ENCODE measurements around the gene UROD.
"Not testable (repeated sequence)": the region's sequence is repeated elsewhere in the genome, so short reads cannot be mapped to it uniquely, and the experiment has no call there.

UROD gene

DNA sequence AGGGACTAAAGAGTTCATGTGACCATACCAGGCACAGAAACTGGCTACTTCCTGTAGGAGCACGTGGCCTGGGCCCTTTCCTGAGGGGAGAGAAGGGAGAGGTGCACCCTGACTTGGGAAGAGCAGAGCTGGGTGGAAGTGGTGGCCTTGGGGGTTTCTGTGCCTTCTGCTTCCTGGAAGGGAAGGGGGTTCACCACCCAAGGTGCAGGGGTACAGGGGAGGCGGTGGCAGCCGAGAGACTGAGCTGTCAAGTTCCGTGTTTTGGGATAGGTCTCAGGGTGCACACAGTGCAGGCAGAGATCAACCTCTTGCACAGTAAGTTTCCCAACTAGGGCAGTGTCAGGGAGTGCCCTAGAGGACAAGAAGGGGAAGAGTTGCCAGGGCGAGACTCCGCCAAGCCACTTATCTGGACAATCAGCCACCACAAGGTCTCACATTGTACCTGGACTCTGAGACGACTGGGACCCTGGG lies 11.0 kb upstream of the UROD start:
- ChIA-PET POLR2A (no interaction called here), CTCF (interaction anchor here (1.4 kb wide), 1 partner anchor 13 kb away, joined by 5 read pairs; no protein-coding TSS in a partner anchor)
- DNase-seq (ENCODE audit: low read depth, low spot score), result no peak
- TF ChIP-seq, protein P1, sequence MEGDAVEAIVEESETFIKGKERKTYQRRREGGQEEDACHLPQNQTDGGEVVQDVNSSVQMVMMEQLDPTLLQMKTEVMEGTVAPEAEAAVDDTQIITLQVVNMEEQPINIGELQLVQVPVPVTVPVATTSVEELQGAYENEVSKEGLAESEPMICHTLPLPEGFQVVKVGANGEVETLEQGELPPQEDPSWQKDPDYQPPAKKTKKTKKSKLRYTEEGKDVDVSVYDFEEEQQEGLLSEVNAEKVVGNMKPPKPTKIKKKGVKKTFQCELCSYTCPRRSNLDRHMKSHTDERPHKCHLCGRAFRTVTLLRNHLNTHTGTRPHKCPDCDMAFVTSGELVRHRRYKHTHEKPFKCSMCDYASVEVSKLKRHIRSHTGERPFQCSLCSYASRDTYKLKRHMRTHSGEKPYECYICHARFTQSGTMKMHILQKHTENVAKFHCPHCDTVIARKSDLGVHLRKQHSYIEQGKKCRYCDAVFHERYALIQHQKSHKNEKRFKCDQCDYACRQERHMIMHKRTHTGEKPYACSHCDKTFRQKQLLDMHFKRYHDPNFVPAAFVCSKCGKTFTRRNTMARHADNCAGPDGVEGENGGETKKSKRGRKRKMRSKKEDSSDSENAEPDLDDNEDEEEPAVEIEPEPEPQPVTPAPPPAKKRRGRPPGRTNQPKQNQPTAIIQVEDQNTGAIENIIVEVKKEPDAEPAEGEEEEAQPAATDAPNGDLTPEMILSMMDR (IDR thresholded peaks at IDR 0.05; ENCODE audit: insufficient read depth, low read length, missing control alignments), result no peak
- no peak overlapping the region for H3K4me3 ChIP-seq (ENCODE audit: low read depth, low read length)

- POLR2A ChIA-PET, result not testable (repeated sequence)
These were observed 10.5 kb upstream of the UROD start for GRCh38 chr1:45001576-45001975.

GRCh38 chr1:45002650-45003645 lies 9.1 kb upstream of the UROD start:
- TF ChIP-seq, protein P1 (IDR thresholded peaks at IDR 0.05; ENCODE audit: insufficient read depth, low read length, missing control alignments), result no peak
- CTCF ChIA-PET, result interaction anchor here (1.2 to 1.6 kb wide), 4 partner anchors 10 to 173 kb away, joined by 3 to 5 read pairs (median 4); partner anchors contain the start of gene UROD
- POLR2A ChIA-PET, result interaction anchor here (0.6 to 0.8 kb wide), 2 partner anchors 16 to 235 kb away, joined by 4 to 6 read pairs; partner anchors contain the start of gene EIF2B3
- no peak for DNase-seq (ENCODE audit: low read depth, low spot score)
- no peak overlapping the region for H3K4me3 ChIP-seq (ENCODE audit: low read depth, low read length)

More at GRCh38 chr1:45001576-45001975, 10.5 kb upstream of the UROD start:
- CTCF ChIA-PET, result interaction anchor here (1.4 kb wide), 1 partner anchor 12 kb away, joined by 5 read pairs; no protein-coding TSS in a partner anchor
- DNase-seq (ENCODE audit: low read depth, low spot score); H3K4me3 ChIP-seq (ENCODE audit: low read depth, low read length): not testable (repeated sequence)

DNA sequence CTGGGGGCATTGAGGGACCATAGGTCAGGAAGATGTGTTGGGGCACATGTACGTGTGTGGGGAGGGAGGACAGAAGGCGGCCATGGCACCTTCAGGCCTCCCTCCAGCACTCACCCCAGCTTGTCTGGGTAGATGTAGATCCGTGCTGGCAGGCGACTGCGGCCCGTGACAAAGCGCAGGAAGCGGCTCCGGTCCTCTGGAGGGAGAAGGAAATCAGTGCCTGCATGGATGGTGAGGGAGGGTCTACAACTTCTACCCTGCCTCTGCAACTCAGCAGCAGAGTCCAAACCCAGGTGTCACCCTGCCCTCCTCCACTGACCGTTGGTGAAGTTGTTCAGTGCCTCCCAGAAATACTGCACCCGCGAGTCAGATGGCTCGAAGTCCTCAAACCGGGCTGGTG lies 8.3 kb upstream of the UROD start:
- no peak overlapping the region for H3K4me3 ChIP-seq (ENCODE audit: low read depth, low read length)
- ChIA-PET POLR2A (no interaction called here), CTCF (interaction anchor here (1.5 to 2.4 kb wide), 3 partner anchors 10 to 174 kb away, joined by 3 to 12 read pairs (median 5); no protein-coding TSS in a partner anchor)
- TF ChIP-seq, protein P1 (IDR thresholded peaks at IDR 0.05; ENCODE audit: insufficient read depth, low read length, missing control alignments), result no peak
- DNase-seq (ENCODE audit: low read depth, low spot score), result no peak

DNA sequence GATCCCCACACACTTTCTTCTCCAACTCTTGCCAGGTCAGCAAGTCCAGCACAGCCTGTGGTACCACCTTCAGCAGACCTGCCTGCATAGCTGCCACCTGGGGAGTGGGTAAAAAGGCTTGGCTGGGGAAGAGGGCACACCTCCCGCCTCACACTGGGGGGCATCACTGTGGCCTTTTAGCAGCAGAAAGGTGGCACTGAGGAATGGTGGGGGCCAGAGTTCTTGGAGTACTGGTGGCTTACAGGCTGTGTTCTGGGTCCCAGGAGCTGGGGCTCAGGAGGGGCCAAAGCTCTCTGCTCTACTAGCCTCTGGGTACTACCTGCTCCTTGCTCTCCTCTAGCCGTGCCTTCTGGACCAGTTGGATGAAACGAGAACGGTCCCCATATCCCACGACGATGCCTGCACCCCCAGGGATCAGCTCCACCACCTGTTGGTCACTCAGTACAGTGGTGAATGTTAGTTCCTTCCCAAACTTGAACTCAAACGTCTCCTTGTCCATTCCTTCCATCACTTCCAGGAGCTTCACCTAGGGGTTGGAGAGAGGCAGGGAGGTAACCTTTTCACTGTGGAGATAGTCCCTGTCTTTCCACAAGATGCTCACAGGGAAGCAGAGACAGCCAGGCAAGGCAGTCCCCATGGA lies 7.7 kb upstream of the UROD start:
- TF ChIP-seq, protein P1 (IDR thresholded peaks at IDR 0.05; ENCODE audit: insufficient read depth, low read length, missing control alignments), result no peak
- DNase-seq (ENCODE audit: low read depth, low spot score), result no peak
- ChIA-PET CTCF (interaction anchor here (1.5 to 2.4 kb wide), 3 partner anchors 10 to 174 kb away, joined by 3 to 12 read pairs (median 5); no protein-coding TSS in a partner anchor), POLR2A (no interaction called here)
- no peak overlapping the region for H3K4me3 ChIP-seq (ENCODE audit: low read depth, low read length)

- ChIA-PET POLR2A (no interaction called here), CTCF (interaction anchor here (1.1 to 2.4 kb wide), 3 partner anchors 8 to 13 kb away, joined by 3 to 12 read pairs (median 3); no protein-coding TSS in a partner anchor)
- DNase-seq (ENCODE audit: low read depth, low spot score), result no peak
- TF ChIP-seq, protein P1 (IDR thresholded peaks at IDR 0.05; ENCODE audit: insufficient read depth, low read length, missing control alignments), result no peak
- no peak overlapping the region for H3K4me3 ChIP-seq (ENCODE audit: low read depth, low read length)
These were observed 6.3 kb upstream of the UROD start for GRCh38 chr1:45005761-45006160.

All from AG04449 (cell line).